Kidney (tissue), 14 donors: ENCODE results near the gene NUB1. TPM values are rescaled to one million over a fixed set of nuclear protein-coding genes. Genes with fewer than 3 reads are reported as not detected.

Experiments used
- DNase-seq, 5 donors: peaks; one replicate each; pipeline ENCODE4 v3.0.0-alpha.2; 2013 to 2020
- FAIRE-seq: peaks from 2 replicates; lab custom pipeline; 2012; peaks lifted over from hg19 to GRCh38; lab: Jason Lieb, UNC
- H3K27ac ChIP-seq, 2 donors: one replicate each; pipeline ENCODE4 v1.7.0; 2013; ENCODE audit warnings: low read depth in 2 of 2, low read length in 2 of 2, inconsistent platforms in 1 of 2
- H3K27me3 ChIP-seq: one replicate; pipeline ENCODE4 v1.7.1; 2013; ENCODE audit warnings: low read length, inconsistent platforms; ENCODE audit not compliant: control insufficient read depth, insufficient read depth
- H3K36me3 ChIP-seq, 3 donors: one replicate each; pipeline versions ENCODE4 v1.7.0 to v1.7.1; 2013; ENCODE audit warnings: low read length in 3 of 3, control low read depth in 1 of 3, inconsistent platforms in 1 of 3; ENCODE audit not compliant: insufficient read depth in 3 of 3, control insufficient read depth in 2 of 3
- H3K4me1 ChIP-seq, 3 donors: one replicate each; pipeline versions ENCODE4 v1.7.0 to v1.7.1; 2013; ENCODE audit warnings: low read length in 3 of 3, inconsistent platforms in 1 of 3, low read depth in 1 of 3; ENCODE audit not compliant: control insufficient read depth in 2 of 3, insufficient read depth in 2 of 3
- H3K4me3 ChIP-seq, 3 donors: one replicate each; pipeline versions ENCODE4 v1.7.0 to v1.8.1; 2013; ENCODE audit warnings: low read length in 3 of 3, control low read depth in 1 of 3, inconsistent platforms in 1 of 3
- H3K9ac ChIP-seq, 3 donors: one replicate each; pipeline versions ENCODE4 v1.7.0 to v1.7.1; 2013; ENCODE audit warnings: low read length in 3 of 3, control low read depth in 1 of 3, inconsistent platforms in 1 of 3
- H3K9me3 ChIP-seq, 3 donors: one replicate each; pipeline versions ENCODE4 v1.7.0 to v1.7.1; 2013; ENCODE audit warnings: low read length in 3 of 3, control low read depth in 1 of 3, inconsistent platforms in 1 of 3; ENCODE audit not compliant: control insufficient read depth in 2 of 3, insufficient read depth in 1 of 3
- intact Hi-C: fragments of 100-400 bp; cut with DNase I; formaldehyde crosslinking; loops from one replicate; pipeline ENCODE4 v1.11.1; 2022
- polyA plus RNA-seq: library from polyadenylated mRNA; stranded (reverse); fragments of 350-450 nt; fragmentation: Illumina TruSeq; extraction: RNeasy Lipid Tissue Mini Kit (QIAGEN cat#74804); gene quantifications from one replicate; pipeline ENCODE4 v1.2.3, GENCODE V29; 2014; ENCODE audit warnings: low read depth, low replicate concordance; ENCODE audit not compliant: insufficient read depth
- total RNA-seq: library from RNA; stranded (reverse); fragmentation: NEBNext Ultra II Directional; extraction: Animal tissue kit (Norgen Biotek cat#: 25700); gene quantifications from one replicate; pipeline ENCODE4 v1.2.1, GENCODE V29; 2021
- TF ChIP-seq, protein P1 (sequence below): IDR thresholded peaks from 3 replicates; pipeline ENCODE4 v1.5.1; 2012; ENCODE audit warnings: mild to moderate bottlenecking, moderate library complexity, borderline replicate concordance; ENCODE audit not compliant: insufficient read depth; ENCODE audit errors: extremely low read depth
- donor health status: control.
- donor health status: control.
- donor health status: control.
- donor health status: control.
- donor health status: control.
- donor health status: DM: yes; HTN: yes; CAD: no.
- donor health status: Normal renal cell carcinoma (clear cell type).

The NUB1 gene
- total and polyA plus RNA-seq, 2 donors from 2014 or later: 32.7 to 51.8 TPM

DNA sequence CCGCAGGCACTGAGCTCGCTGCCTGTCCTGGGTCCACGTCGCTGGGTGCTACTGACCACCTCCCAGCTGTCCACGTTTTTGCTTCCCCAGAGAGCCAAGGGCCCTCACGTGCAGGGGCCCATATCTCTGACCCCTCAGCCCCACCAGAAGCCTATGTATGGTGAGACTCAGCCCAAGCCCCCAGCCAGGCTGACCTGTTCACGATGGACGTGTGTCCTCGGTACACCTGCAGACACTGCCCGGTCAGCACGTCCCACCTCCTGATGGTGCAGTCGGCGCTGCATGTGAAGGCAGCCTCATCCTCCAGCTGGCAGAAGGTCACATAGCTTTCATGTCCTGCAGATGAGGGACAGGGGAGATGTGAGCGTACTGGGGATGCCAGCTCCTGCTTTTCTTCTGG is 58.3 kb downstream of the NUB1 start:
- TF ChIP-seq, protein P1, sequence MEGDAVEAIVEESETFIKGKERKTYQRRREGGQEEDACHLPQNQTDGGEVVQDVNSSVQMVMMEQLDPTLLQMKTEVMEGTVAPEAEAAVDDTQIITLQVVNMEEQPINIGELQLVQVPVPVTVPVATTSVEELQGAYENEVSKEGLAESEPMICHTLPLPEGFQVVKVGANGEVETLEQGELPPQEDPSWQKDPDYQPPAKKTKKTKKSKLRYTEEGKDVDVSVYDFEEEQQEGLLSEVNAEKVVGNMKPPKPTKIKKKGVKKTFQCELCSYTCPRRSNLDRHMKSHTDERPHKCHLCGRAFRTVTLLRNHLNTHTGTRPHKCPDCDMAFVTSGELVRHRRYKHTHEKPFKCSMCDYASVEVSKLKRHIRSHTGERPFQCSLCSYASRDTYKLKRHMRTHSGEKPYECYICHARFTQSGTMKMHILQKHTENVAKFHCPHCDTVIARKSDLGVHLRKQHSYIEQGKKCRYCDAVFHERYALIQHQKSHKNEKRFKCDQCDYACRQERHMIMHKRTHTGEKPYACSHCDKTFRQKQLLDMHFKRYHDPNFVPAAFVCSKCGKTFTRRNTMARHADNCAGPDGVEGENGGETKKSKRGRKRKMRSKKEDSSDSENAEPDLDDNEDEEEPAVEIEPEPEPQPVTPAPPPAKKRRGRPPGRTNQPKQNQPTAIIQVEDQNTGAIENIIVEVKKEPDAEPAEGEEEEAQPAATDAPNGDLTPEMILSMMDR: no peak
- peaks cover 0 to 6% (median 4%) of the 10 kb centered on the region in 3 donors for H3K4me1 ChIP-seq
- H3K9ac ChIP-seq: no peak overlapping the region
- H3K27ac ChIP-seq: no peak overlapping the region
- intact Hi-C loops: no loop called here
- DNase-seq (peak in 1 of 5 donors; percentile 59), FAIRE-seq (no peak)
- H3K36me3 ChIP-seq: peaks cover 0 to 8% (median 0%) of the 10 kb centered on the region in 3 donors
- no peaks in the 10 kb centered on the region for H3K27me3 ChIP-seq
- peaks cover 0 to 3% (median 0%) of the 10 kb centered on the region in 3 donors for H3K9me3 ChIP-seq
- no peak overlapping the region for H3K4me3 ChIP-seq

DNA sequence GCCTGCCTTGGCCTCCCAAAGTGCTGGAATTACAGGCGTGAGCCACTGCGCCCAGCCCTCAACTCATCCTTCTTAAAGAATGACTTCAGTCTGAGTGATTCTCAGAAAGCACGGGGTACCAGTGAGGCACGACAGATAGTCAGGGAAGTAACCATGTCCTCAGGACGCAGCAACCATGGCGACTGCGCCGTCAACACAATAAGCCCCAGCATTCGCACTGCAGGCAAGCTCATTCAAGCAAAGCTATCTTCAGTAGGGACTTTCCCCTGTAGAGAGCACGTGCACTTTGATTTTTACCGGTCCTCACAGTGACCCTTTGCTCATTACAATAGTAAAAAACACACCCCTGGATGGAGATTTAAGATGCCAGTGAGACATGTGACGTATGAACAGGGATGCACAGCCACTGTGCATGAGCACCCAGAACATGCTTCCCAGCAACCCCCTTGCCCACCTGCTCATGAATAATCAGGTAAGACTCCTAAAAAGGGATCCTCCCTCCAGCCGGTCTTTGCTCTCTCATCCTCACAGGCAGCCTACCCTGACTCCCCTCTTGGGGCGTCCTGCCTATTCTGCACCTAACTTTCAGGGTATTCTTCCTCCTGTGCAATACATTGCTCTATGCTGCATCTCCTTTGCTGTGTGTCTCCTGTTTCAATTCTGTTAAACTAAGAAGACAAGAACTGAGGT is 59.2 kb downstream of the NUB1 start:
- Histone ChIP-seq H3K9me3 (peaks cover 0 to 3% (median 0%) of the 10 kb centered on the region in 3 donors), H3K4me1 (peaks cover 0 to 6% (median 4%) of the 10 kb centered on the region in 3 donors), H3K36me3 (peaks cover 0 to 8% (median 0%) of the 10 kb centered on the region in 3 donors), H3K4me3 (no peak overlapping the region), H3K27me3 (no peaks in the 10 kb centered on the region), H3K27ac (no peak overlapping the region), H3K9ac (no peak overlapping the region)
- FAIRE-seq (no peak), DNase-seq (peak in 2 of 5 donors; percentile 24 to 39)
- intact Hi-C loops: no loop called here
- TF ChIP-seq, protein P1: no peak

DNA sequence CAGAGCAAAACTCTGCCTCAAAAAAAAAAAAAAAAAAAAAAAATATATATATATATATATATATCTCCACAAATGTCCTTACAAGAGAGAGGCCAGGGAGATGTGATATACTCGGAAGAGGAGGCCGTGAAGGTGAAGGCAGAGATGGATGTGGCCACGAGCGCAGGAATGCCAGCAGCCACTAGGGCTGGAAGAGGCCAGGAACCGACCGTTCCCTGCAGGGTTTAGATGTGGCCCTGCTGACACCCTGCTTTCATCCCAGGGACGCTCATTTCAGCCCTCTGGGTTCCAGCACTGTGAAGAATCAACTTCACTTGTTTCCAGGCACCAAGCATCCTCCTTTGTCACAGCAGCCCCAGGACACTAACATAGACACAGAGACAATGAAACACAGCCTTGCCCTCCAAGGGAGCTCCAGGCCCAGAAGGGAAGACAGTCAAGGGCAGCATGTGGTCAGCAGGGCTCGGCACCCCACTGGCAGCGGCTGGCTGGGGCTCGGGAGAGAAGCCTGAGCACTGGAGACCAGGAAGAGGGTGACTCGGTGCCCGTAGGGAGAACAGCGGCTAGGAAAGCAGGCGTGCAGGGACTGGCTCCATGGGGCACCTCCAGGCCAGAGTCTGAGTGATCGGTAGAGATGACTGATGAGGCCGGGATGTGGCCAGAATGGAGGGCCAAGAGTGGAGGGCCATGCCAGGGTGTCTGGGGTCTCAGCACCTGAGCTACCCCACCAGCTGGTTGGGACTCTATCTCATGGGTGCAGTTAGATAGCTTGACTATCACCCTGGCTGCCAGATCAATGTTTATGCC is 60.6 kb downstream of the NUB1 start:
- peaks cover 0 to 6% (median 4%) of the 10 kb centered on the region in 3 donors for H3K4me1 ChIP-seq
- H3K9me3 ChIP-seq: peaks cover 0 to 3% (median 0%) of the 10 kb centered on the region in 3 donors
- peaks cover 0 to 8% (median 0%) of the 10 kb centered on the region in 3 donors for H3K36me3 ChIP-seq
- no peak overlapping the region for H3K4me3 ChIP-seq
- H3K27me3 ChIP-seq: no peaks in the 10 kb centered on the region
- no peak for FAIRE-seq
- TF ChIP-seq, protein P1: no peak
- intact Hi-C loops: no loop called here
- no peak overlapping the region for H3K27ac ChIP-seq
- H3K9ac ChIP-seq: no peak overlapping the region
- peak in 1 of 5 donors; percentile 51 for DNase-seq
